Measurements from ENCODE around the gene MAST4.

MAST4 gene

GRCh38 chr5:67059744-67060490 is 463.7 kb downstream of the MAST4 start:
- H3K27ac ChIP-seq (ENCODE audit: insufficient read depth, low read length, poor library complexity, severe bottlenecking), result no peak overlapping the region
- no peaks in the 10 kb centered on the region for H3K9me3 ChIP-seq (ENCODE audit: control insufficient read depth, low read length)
- no peak overlapping the region for H3K4me3 ChIP-seq (ENCODE audit: insufficient read depth, low read depth, low read length, poor library complexity, severe bottlenecking)
- H3K27me3 ChIP-seq (replicated peaks; ENCODE audit: control insufficient read depth, insufficient read depth, low read length, poor library complexity, severe bottlenecking), result no peaks in the 10 kb centered on the region
- no peak for DNase-seq
- H3K4me1 ChIP-seq (ENCODE audit: control insufficient read depth, insufficient read depth, low read length, poor library complexity, severe bottlenecking), result peaks cover 2% of the 10 kb centered on the region
- no peaks in the 10 kb centered on the region for H3K36me3 ChIP-seq (ENCODE audit: control insufficient read depth, insufficient read depth, low read length)

DNA sequence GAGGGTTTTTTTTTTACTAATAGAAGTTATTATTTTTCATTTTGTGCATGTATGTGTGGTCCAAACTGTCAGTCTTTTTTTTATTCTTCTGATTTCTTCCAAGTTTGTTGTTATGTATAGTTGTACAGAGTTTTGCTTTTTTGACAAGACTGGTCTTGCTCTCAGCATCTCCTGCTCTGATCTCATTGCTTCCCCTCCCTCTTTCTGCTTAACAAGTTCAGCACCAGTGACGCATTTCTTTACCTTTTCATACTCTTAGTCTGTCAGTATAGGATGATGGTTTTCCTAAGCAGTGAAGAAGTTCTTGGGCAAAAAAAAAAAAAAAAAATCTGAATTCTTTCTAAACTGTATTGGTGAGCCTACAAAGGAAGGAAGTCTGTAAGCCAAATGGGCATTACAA is 465.3 kb downstream of the MAST4 start:
- Histone ChIP-seq H3K4me1 (ENCODE audit: control insufficient read depth, insufficient read depth, low read length, poor library complexity, severe bottlenecking) (peaks cover 7% of the 10 kb centered on the region), H3K36me3 (ENCODE audit: control insufficient read depth, insufficient read depth, low read length) (no peaks in the 10 kb centered on the region), H3K27me3 (replicated peaks; ENCODE audit: control insufficient read depth, insufficient read depth, low read length, poor library complexity, severe bottlenecking) (no peaks in the 10 kb centered on the region), H3K27ac (ENCODE audit: insufficient read depth, low read length, poor library complexity, severe bottlenecking) (no peak overlapping the region), H3K9me3 (ENCODE audit: control insufficient read depth, low read length) (no peaks in the 10 kb centered on the region), H3K4me3 (ENCODE audit: insufficient read depth, low read depth, low read length, poor library complexity, severe bottlenecking) (no peak overlapping the region)
- no peak for DNase-seq

DNA sequence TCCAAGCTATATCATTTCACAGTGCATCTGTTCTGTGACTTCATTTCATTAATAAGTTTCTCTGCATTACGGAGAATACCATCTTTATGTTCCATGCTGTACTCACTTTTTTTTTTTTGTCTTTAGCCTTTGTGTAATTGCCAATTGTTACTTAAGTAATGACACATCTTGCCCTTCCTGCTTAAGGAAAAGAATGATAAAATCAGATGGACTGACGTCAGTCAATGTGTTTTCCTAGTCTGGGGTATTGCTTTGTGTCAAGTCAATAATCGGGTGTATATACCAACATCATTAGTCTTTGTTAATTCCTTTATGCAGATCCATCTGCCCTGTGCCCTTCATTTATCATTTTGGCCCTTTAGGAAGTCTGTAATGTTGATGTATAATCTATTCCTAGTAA is 466.9 kb downstream of the MAST4 start:
- Histone ChIP-seq H3K27me3 (replicated peaks; ENCODE audit: control insufficient read depth, insufficient read depth, low read length, poor library complexity, severe bottlenecking) (no peaks in the 10 kb centered on the region), H3K27ac (ENCODE audit: insufficient read depth, low read length, poor library complexity, severe bottlenecking) (no peak overlapping the region), H3K9me3 (ENCODE audit: control insufficient read depth, low read length) (no peaks in the 10 kb centered on the region), H3K4me1 (ENCODE audit: control insufficient read depth, insufficient read depth, low read length, poor library complexity, severe bottlenecking) (peaks cover 10% of the 10 kb centered on the region), H3K4me3 (ENCODE audit: insufficient read depth, low read depth, low read length, poor library complexity, severe bottlenecking) (no peak overlapping the region), H3K36me3 (ENCODE audit: control insufficient read depth, insufficient read depth, low read length) (no peaks in the 10 kb centered on the region)
- no peak for DNase-seq

- Histone ChIP-seq H3K36me3 (ENCODE audit: control insufficient read depth, insufficient read depth, low read length) (no peaks in the 10 kb centered on the region), H3K27me3 (replicated peaks; ENCODE audit: control insufficient read depth, insufficient read depth, low read length, poor library complexity, severe bottlenecking) (no peaks in the 10 kb centered on the region), H3K27ac (ENCODE audit: insufficient read depth, low read length, poor library complexity, severe bottlenecking) (no peak overlapping the region), H3K4me3 (ENCODE audit: insufficient read depth, low read depth, low read length, poor library complexity, severe bottlenecking) (no peak overlapping the region), H3K4me1 (ENCODE audit: control insufficient read depth, insufficient read depth, low read length, poor library complexity, severe bottlenecking) (peaks cover 10% of the 10 kb centered on the region), H3K9me3 (ENCODE audit: control insufficient read depth, low read length) (no peaks in the 10 kb centered on the region)
- no peak for DNase-seq
Measured at GRCh38 chr5:67063791-67064190, 467.6 kb downstream of the MAST4 start.

DNA sequence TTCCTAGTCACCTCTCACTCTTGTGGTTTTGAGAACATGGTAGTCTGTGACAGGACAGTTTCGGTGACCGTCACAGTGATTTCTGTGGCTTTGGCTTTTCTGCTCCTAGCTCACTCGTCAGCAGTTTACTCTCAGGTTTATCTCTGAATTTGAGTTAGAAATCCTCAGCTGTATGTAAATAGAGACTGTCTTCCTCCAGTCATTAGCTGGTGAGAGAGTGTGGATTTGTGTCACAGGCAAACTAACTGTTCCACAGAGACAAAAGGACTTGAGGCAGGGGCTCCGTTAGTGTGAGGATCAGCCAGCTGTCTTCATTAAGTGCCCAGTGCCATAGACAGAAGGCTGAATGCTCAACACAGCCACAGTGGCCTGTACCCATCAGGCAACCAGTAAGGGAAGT is 469.0 kb downstream of the MAST4 start:
- no peaks in the 10 kb centered on the region for H3K9me3 ChIP-seq (ENCODE audit: control insufficient read depth, low read length)
- no peak for DNase-seq
- no peaks in the 10 kb centered on the region for H3K27me3 ChIP-seq (replicated peaks; ENCODE audit: control insufficient read depth, insufficient read depth, low read length, poor library complexity, severe bottlenecking)
- H3K4me3 ChIP-seq (ENCODE audit: insufficient read depth, low read depth, low read length, poor library complexity, severe bottlenecking), result no peak overlapping the region
- no peaks in the 10 kb centered on the region for H3K36me3 ChIP-seq (ENCODE audit: control insufficient read depth, insufficient read depth, low read length)
- peaks cover 10% of the 10 kb centered on the region for H3K4me1 ChIP-seq (ENCODE audit: control insufficient read depth, insufficient read depth, low read length, poor library complexity, severe bottlenecking)
- H3K27ac ChIP-seq (ENCODE audit: insufficient read depth, low read length, poor library complexity, severe bottlenecking), result no peak overlapping the region

DNA sequence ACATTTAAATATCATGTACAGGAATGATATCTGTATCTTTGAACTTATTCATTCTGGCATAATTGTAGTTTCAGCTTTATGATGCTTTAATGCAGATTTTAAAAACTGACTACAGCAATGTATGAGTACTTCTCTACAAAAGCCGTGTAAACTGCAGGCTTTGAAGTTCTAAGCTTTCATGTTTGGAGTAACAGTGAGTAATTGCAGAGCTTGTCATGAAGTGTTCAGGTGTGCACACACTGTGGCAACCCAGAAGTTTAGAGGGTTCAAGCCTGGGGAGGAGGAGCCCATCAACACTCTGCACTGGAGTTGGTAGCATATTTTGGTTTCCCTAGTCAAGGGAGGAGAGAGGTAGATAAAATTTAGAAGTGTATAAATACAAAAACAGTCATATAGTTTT is 469.5 kb downstream of the MAST4 start:
- H3K4me1 ChIP-seq (ENCODE audit: control insufficient read depth, insufficient read depth, low read length, poor library complexity, severe bottlenecking), result peaks cover 10% of the 10 kb centered on the region
- H3K9me3 ChIP-seq (ENCODE audit: control insufficient read depth, low read length), result no peaks in the 10 kb centered on the region
- no peak overlapping the region for H3K27ac ChIP-seq (ENCODE audit: insufficient read depth, low read length, poor library complexity, severe bottlenecking)
- no peaks in the 10 kb centered on the region for H3K36me3 ChIP-seq (ENCODE audit: control insufficient read depth, insufficient read depth, low read length)
- H3K27me3 ChIP-seq (replicated peaks; ENCODE audit: control insufficient read depth, insufficient read depth, low read length, poor library complexity, severe bottlenecking), result no peaks in the 10 kb centered on the region
- DNase-seq, result no peak
- H3K4me3 ChIP-seq (ENCODE audit: insufficient read depth, low read depth, low read length, poor library complexity, severe bottlenecking), result no peak overlapping the region

- no peak for DNase-seq
- Histone ChIP-seq H3K27me3 (replicated peaks; ENCODE audit: control insufficient read depth, insufficient read depth, low read length, poor library complexity, severe bottlenecking) (no peaks in the 10 kb centered on the region), H3K4me3 (ENCODE audit: insufficient read depth, low read depth, low read length, poor library complexity, severe bottlenecking) (no peak overlapping the region), H3K9me3 (ENCODE audit: control insufficient read depth, low read length) (no peaks in the 10 kb centered on the region), H3K27ac (ENCODE audit: insufficient read depth, low read length, poor library complexity, severe bottlenecking) (no peak overlapping the region), H3K36me3 (ENCODE audit: control insufficient read depth, insufficient read depth, low read length) (no peaks in the 10 kb centered on the region), H3K4me1 (ENCODE audit: control insufficient read depth, insufficient read depth, low read length, poor library complexity, severe bottlenecking) (peaks cover 10% of the 10 kb centered on the region)
Measured at GRCh38 chr5:67066815-67067214, 470.6 kb downstream of the MAST4 start.

- no peaks in the 10 kb centered on the region for H3K36me3 ChIP-seq (ENCODE audit: control insufficient read depth, insufficient read depth, low read length)
- H3K4me3 ChIP-seq (ENCODE audit: insufficient read depth, low read depth, low read length, poor library complexity, severe bottlenecking), result no peak overlapping the region
- no peak overlapping the region for H3K27ac ChIP-seq (ENCODE audit: insufficient read depth, low read length, poor library complexity, severe bottlenecking)
- H3K27me3 ChIP-seq (replicated peaks; ENCODE audit: control insufficient read depth, insufficient read depth, low read length, poor library complexity, severe bottlenecking), result no peaks in the 10 kb centered on the region
- no peaks in the 10 kb centered on the region for H3K9me3 ChIP-seq (ENCODE audit: control insufficient read depth, low read length)
- no peaks in the 10 kb centered on the region for H3K4me1 ChIP-seq (ENCODE audit: control insufficient read depth, insufficient read depth, low read length, poor library complexity, severe bottlenecking)
- DNase-seq, result no peak
Measured at GRCh38 chr5:67073045-67073680, 477.0 kb downstream of the MAST4 start.

- Histone ChIP-seq H3K4me1 (ENCODE audit: control insufficient read depth, insufficient read depth, low read length, poor library complexity, severe bottlenecking) (no peaks in the 10 kb centered on the region), H3K27ac (ENCODE audit: insufficient read depth, low read length, poor library complexity, severe bottlenecking) (no peak overlapping the region), H3K27me3 (replicated peaks; ENCODE audit: control insufficient read depth, insufficient read depth, low read length, poor library complexity, severe bottlenecking) (no peaks in the 10 kb centered on the region), H3K4me3 (ENCODE audit: insufficient read depth, low read depth, low read length, poor library complexity, severe bottlenecking) (no peak overlapping the region), H3K36me3 (ENCODE audit: control insufficient read depth, insufficient read depth, low read length) (no peaks in the 10 kb centered on the region), H3K9me3 (ENCODE audit: control insufficient read depth, low read length) (no peaks in the 10 kb centered on the region)
- no peak for DNase-seq
Measured at GRCh38 chr5:67077296-67077695, 481.1 kb downstream of the MAST4 start.

- Histone ChIP-seq H3K27me3 (replicated peaks; ENCODE audit: control insufficient read depth, insufficient read depth, low read length, poor library complexity, severe bottlenecking) (no peaks in the 10 kb centered on the region), H3K4me1 (ENCODE audit: control insufficient read depth, insufficient read depth, low read length, poor library complexity, severe bottlenecking) (no peaks in the 10 kb centered on the region), H3K27ac (ENCODE audit: insufficient read depth, low read length, poor library complexity, severe bottlenecking) (no peak overlapping the region), H3K9me3 (ENCODE audit: control insufficient read depth, low read length) (no peaks in the 10 kb centered on the region), H3K36me3 (ENCODE audit: control insufficient read depth, insufficient read depth, low read length) (no peaks in the 10 kb centered on the region), H3K4me3 (ENCODE audit: insufficient read depth, low read depth, low read length, poor library complexity, severe bottlenecking) (no peak overlapping the region)
- DNase-seq, result no peak
Measured at GRCh38 chr5:67081261-67081660, 485.1 kb downstream of the MAST4 start.
